Neural progenitor cell (in vitro differentiated cells): ENCODE results near the gene SLC66A3.

Source experiments
- CTCF ChIP-seq: fragments of 200-600 bp; sonication (generic); IDR thresholded peaks from 2 replicates; pipeline ENCODE4 v1.5.1; 2017; ENCODE audit warnings: antibody characterized with exemption, mild to moderate bottlenecking
- EZH2 ChIP-seq: fragments of 200-600 bp; sonication (generic); IDR thresholded peaks from 2 replicates; pipeline ENCODE4 v1.6.1; 2017; ENCODE audit warnings: antibody characterized with exemption, mild to moderate bottlenecking, moderate library complexity

- TF ChIP-seq CTCF (no peak), EZH2 (no peak)
Observed at GRCh38 chr2:11182951-11183350, 27.7 kb downstream of the SLC66A3 start.
